Erythroblast (primary cell): ENCODE data around the gene PANK3.
"Not testable (repeated sequence)": the region's sequence is repeated elsewhere in the genome, so short reads cannot be mapped to it uniquely, and the experiment has no call there.

ENCODE experiments used
- GATA1 ChIP-seq: IDR thresholded peaks from 2 replicates; pipeline ENCODE4 v1.6.1; 2011; ENCODE audit warnings: low read depth, mild to moderate bottlenecking, control low read depth, low read length, moderate library complexity
- POLR2A ChIP-seq: IDR thresholded peaks from 2 replicates; pipeline ENCODE4 v1.6.1; 2011; ENCODE audit warnings: mild to moderate bottlenecking, low read length

GRCh38 chr5:168573663-168574062 is 5.5 kb downstream of the PANK3 start:
- TF ChIP-seq POLR2A, GATA1: not testable (repeated sequence)
